Cardiac muscle cell (in vitro differentiated cells and primary cell): ENCODE results near the gene ATP11A. TPM values are rescaled to one million over a fixed set of nuclear protein-coding genes. Genes with fewer than 3 reads are reported as not detected.

Source experiments
- DNase-seq, 2 donors: peaks; one replicate each; pipeline versions ENCODE4 v3.0.0 to v3.0.0-alpha.2; 2010 to 2017; ENCODE audit warnings: low read depth in 1 of 2, low spot score in 1 of 2
- H3K27ac ChIP-seq: fragments of 200-600 bp; sonication (generic); 2 replicates; pipeline ENCODE4 v1.5.1; 2016
- H3K27me3 ChIP-seq: fragments of 200-600 bp; sonication (generic); 2 replicates; pipeline ENCODE4 v1.6.0; 2016; ENCODE audit warnings: control low read depth
- H3K36me3 ChIP-seq: fragments of 200-600 bp; sonication (generic); 2 replicates; pipeline ENCODE4 v1.5.1; 2016; ENCODE audit warnings: control low read depth
- H3K4me1 ChIP-seq: fragments of 200-600 bp; sonication (generic); 2 replicates; pipeline ENCODE4 v1.8.1; 2017; ENCODE audit warnings: low read depth, mild to moderate bottlenecking, mixed run types
- H3K4me3 ChIP-seq: fragments of 200-600 bp; sonication (generic); 2 replicates; pipeline ENCODE4 v1.5.1; 2016; ENCODE audit warnings: mild to moderate bottlenecking
- H3K9me3 ChIP-seq: fragments of 200-600 bp; sonication (generic); 2 replicates; pipeline ENCODE4 v1.5.1; 2017; ENCODE audit warnings: low read depth, mild to moderate bottlenecking, control low read depth
- polyA plus RNA-seq: library from polyadenylated mRNA; unstranded; fragments of >200 nt; fragmentation: Nextera tagmentation; extraction: Ambion mirVana; gene quantifications from 2 replicates; pipeline ENCODE4 v1.2.1, GENCODE V29; 2016
- total RNA-seq: library from RNA; depleted of rRNA; stranded (reverse); fragments of >200 nt; gene quantifications from 2 replicates; pipeline ENCODE4 v1.2.3, GENCODE V29; 2016
- TF ChIP-seq, protein P1 (sequence below): IDR thresholded peaks from 2 replicates; pipeline ENCODE4 v1.5.1; 2012; ENCODE audit warnings: low read depth, mild to moderate bottlenecking, low read length

The ATP11A gene
- total and polyA plus RNA-seq, 2 experiments from 2014 or later: 38.0 to 42.9 TPM

DNA sequence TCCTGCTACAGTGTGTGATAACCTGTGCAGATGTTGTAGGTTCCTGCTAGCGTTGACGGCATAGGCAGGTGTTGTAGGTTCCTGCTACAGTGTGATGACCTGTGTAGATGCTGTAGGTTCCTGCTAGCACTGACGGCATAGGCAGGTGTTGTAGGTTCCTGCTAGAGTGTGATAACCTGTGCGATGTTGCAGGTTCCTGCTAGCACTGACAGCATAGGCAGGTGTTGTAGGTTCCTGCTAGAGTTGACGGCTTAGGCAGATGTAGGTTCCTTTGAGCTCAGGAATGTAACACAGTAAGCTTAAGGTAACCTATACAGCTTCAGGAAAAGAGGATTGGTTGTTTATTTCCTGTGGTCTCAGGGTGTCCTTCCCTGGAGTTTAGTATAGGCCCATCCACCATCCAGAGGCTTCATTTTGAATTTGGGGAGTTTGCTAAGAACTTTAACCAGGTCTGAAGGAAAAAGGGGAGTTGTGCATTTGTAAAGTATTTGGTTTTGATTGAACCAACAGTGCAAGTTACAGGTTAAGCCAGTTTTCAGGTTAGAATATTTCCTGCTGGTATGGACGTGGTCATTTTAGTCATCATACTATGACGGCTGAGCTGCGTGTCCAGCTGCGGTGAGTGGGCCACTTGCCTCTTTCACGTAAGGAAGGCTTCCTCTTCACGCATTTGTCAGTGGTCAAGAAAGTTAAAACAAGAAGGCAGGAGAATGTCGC, 53.8 kb downstream of the ATP11A start:
- Histone ChIP-seq H3K36me3 (no peaks in the 10 kb centered on the region), H3K27ac (peak overlapping the region; percentile 82), H3K4me1 (peaks cover 34% of the 10 kb centered on the region), H3K27me3 (no peaks in the 10 kb centered on the region), H3K9me3 (no peaks in the 10 kb centered on the region), H3K4me3 (no peak overlapping the region)
- DNase-seq: no peak
- TF ChIP-seq, protein P1, sequence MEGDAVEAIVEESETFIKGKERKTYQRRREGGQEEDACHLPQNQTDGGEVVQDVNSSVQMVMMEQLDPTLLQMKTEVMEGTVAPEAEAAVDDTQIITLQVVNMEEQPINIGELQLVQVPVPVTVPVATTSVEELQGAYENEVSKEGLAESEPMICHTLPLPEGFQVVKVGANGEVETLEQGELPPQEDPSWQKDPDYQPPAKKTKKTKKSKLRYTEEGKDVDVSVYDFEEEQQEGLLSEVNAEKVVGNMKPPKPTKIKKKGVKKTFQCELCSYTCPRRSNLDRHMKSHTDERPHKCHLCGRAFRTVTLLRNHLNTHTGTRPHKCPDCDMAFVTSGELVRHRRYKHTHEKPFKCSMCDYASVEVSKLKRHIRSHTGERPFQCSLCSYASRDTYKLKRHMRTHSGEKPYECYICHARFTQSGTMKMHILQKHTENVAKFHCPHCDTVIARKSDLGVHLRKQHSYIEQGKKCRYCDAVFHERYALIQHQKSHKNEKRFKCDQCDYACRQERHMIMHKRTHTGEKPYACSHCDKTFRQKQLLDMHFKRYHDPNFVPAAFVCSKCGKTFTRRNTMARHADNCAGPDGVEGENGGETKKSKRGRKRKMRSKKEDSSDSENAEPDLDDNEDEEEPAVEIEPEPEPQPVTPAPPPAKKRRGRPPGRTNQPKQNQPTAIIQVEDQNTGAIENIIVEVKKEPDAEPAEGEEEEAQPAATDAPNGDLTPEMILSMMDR: no peak

DNA sequence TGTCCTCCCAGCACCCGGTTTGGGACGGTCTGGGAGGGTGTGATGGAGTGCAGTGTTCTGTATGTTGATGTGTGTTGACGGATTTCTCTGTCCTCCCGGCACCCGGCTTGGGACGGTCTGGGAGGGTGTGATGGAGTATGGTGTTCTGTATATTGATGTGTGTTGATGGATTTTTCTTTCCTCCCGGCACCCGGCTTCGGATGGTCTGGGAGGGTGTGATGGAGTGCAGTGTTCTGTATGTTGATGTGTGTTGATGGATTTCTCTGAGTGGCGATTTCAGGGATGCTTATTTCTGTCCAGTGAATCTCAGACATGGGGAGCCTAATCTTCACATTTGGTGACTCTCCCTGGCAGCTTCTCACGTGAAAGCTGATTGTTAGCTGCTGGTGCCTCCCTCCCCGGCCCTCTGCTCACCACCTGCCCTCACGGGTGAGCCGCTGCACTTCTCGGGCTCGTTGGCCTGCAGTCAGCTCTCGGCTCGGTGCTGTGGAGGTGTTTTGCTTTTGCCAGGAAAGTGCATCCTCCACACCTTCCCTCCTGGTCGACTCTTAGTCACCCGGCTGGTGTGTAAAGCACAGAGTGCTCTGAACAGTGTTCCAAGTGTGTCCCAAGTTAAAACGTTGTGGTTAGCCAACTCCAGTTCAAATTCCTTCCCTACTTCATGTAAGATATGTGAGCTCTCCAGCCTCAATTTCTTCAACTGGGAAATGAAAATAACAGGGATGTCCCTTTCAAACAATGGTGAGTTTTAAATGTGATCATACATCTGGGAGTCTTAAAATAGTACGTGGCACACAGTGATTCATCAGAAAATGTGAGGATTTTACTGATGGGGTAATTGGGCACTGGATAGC, 54.6 kb downstream of the ATP11A start:
- peak overlapping the region; percentile 82 for H3K27ac ChIP-seq
- peak; percentile 45 to 52 for DNase-seq

DNA sequence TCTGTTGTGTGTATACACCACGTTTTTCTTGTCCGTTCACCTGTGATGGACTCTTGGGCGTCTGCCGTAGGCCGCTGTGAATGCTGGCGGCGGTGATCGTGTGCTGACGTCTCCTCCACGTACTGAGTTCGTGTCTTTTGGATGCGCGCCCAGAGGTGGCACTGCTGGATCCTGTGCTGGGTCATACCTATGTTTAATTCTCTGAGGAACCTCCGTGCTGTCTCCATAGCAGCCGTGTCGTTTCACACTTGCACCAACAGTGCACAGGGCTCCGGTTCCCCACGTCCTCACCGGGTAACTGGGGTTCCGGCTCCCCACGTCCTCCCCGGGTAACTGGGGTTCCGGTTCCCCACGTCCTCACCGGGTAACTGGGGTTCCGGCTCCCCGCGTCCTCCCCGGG, 56.2 kb downstream of the ATP11A start:
- peaks cover 21% of the 10 kb centered on the region for H3K4me1 ChIP-seq
- H3K4me3 ChIP-seq: no peak overlapping the region
- TF ChIP-seq, protein P1: no peak
- no peaks in the 10 kb centered on the region for H3K27me3 ChIP-seq
- DNase-seq: no peak
- no peaks in the 10 kb centered on the region for H3K9me3 ChIP-seq
- no peak overlapping the region for H3K27ac ChIP-seq
- no peaks in the 10 kb centered on the region for H3K36me3 ChIP-seq

More for the DNA sequence above, 54.6 kb downstream of the ATP11A start:
- no peaks in the 10 kb centered on the region for H3K36me3 ChIP-seq
- no peaks in the 10 kb centered on the region for H3K9me3 ChIP-seq
- TF ChIP-seq, protein P1: no peak
- no peak overlapping the region for H3K4me3 ChIP-seq
- no peaks in the 10 kb centered on the region for H3K27me3 ChIP-seq
- peaks cover 34% of the 10 kb centered on the region for H3K4me1 ChIP-seq

DNA sequence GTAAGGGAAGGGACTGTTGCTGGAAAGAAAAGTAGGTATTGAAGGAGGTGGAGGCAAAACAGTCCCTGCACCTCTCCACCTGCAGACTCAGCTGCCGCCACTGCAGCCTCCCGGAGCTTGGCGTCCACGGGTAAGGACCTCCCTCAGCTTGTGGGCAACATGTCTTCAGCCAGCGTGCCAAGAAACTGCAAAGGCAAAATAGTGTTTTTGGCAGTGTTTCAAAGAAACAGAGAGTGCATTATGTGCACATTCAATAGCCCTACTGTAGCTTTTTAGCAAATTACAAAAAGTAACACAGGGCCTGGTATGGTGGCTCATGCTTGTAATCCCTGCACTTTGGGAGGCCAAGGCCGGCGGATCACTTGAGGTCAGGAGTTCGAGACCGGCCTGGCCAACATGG, 57.4 kb downstream of the ATP11A start:
- Histone ChIP-seq H3K4me1 (peaks cover 21% of the 10 kb centered on the region), H3K9me3 (no peaks in the 10 kb centered on the region), H3K36me3 (no peaks in the 10 kb centered on the region), H3K27me3 (no peaks in the 10 kb centered on the region), H3K4me3 (no peak overlapping the region), H3K27ac (peak overlapping the region; percentile 42)
- DNase-seq: no peak
- TF ChIP-seq, protein P1: no peak

DNA sequence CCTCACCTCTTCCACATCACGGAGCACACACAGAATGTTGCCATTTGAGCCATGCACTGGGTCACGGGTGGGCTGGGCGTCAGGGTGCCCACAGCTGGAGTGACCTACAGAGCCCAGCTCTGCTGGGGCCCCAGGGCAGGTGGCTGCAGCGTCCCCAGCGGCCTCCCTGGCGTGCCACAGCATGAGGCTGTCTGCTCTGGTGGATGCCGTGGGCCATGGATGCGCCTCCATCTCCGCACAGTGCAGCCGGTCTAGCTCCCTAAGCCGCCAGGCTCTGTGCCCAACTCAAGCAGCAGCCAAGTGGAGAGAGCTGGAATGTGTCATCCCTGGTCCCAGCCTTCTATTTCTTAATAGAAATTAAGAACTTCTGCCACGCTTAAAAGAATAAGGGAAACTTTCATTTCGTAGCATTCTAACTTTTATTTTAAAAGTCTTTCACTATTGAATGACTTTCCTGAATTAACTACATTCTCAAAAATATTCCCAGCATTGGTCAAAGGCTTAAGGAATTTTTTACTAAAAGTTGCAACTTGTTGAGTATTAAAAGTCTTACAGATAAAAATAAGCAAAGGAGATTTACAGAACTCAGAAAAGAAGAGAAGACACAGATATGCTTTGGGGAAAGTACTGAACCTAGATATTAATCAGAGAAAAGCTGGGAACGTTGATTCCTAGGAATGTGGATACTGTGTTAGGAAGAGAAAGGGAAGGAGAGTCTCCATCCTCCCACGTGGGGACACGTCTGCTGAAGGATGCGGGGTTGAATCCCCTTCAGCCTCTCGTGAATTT, 59.3 kb downstream of the ATP11A start:
- peaks cover 10% of the 10 kb centered on the region for H3K4me1 ChIP-seq
- no peaks in the 10 kb centered on the region for H3K36me3 ChIP-seq
- TF ChIP-seq, protein P1: no peak
- no peaks in the 10 kb centered on the region for H3K27me3 ChIP-seq
- no peak overlapping the region for H3K27ac ChIP-seq
- H3K4me3 ChIP-seq: no peak overlapping the region
- no peaks in the 10 kb centered on the region for H3K9me3 ChIP-seq
- DNase-seq: peak in 1 of 2 donors; percentile 25
